CD8-positive, alpha-beta memory T cell (primary cell): ENCODE results near the gene NUDT16L1. TPM values are rescaled to one million over a fixed set of nuclear protein-coding genes. Genes with fewer than 3 reads are reported as not detected.

Experiments
- CTCF ChIA-PET: fragments of 350-600 bp; sonication (Branson Sonifier 250); formaldehyde crosslinking; loops from one replicate; lab custom pipeline; 2021; ENCODE audit warnings: antibody characterized with exemption; lab: Charles Lee
- POLR2A ChIA-PET: fragments of 350-600 bp; sonication (Branson Sonifier 250); formaldehyde crosslinking; loops from one replicate; lab custom pipeline; 2021; ENCODE audit warnings: antibody characterized with exemption; lab: Charles Lee
- DNase-seq, 5 donors: peaks; one replicate each; pipeline versions ENCODE4 v3.0.0 to v3.0.0-alpha.2; 2020 to 2022; ENCODE audit warnings: mixed read lengths in 1 of 5
- H3K27ac ChIP-seq: one replicate; pipeline ENCODE4 v1.7.0; 2013; ENCODE audit warnings: low read depth, mild to moderate bottlenecking, low read length, moderate library complexity
- H3K27me3 ChIP-seq: 2 replicates; pipeline ENCODE4 v1.7.0; 2013; ENCODE audit warnings: low read length, mild to moderate bottlenecking; ENCODE audit not compliant: insufficient read depth, poor library complexity, severe bottlenecking
- H3K36me3 ChIP-seq: 2 replicates; pipeline ENCODE4 v1.7.0; 2013; ENCODE audit warnings: mild to moderate bottlenecking, low read length, moderate library complexity; ENCODE audit not compliant: insufficient read depth
- H3K4me1 ChIP-seq: 2 replicates; pipeline ENCODE4 v1.7.0; 2013; ENCODE audit warnings: mild to moderate bottlenecking, low read length, moderate library complexity; ENCODE audit not compliant: insufficient read depth
- H3K4me3 ChIP-seq: 2 replicates; pipeline ENCODE4 v1.7.0; 2013; ENCODE audit warnings: mild to moderate bottlenecking, low read length
- H3K9me3 ChIP-seq: 2 replicates; pipeline ENCODE4 v1.7.0; 2013; ENCODE audit warnings: mild to moderate bottlenecking, low read length
- H3K27ac Mint-ChIP-seq, 8 donors: one replicate each; pipeline ENCODE4 v1.8.0; 2020 to 2021; ENCODE audit warnings: mixed read lengths in 8 of 8, mild to moderate bottlenecking in 6 of 8, inconsistent platforms in 3 of 8, moderate library complexity in 3 of 8
- H3K27me3 Mint-ChIP-seq, 2 donors: one replicate each; pipeline ENCODE4 v1.8.0; 2020 to 2021; ENCODE audit warnings: mixed read lengths in 2 of 2, mild to moderate bottlenecking in 1 of 2, moderate library complexity in 1 of 2
- H3K36me3 Mint-ChIP-seq, 3 donors: one replicate each; pipeline ENCODE4 v1.8.0; 2020 to 2021; ENCODE audit warnings: mixed read lengths in 3 of 3, inconsistent platforms in 1 of 3, mild to moderate bottlenecking in 1 of 3
- H3K4me1 Mint-ChIP-seq, 3 donors: one replicate each; pipeline ENCODE4 v1.8.0; 2020 to 2021; ENCODE audit warnings: mixed read lengths in 3 of 3, inconsistent platforms in 1 of 3, mild to moderate bottlenecking in 1 of 3
- H3K4me3 Mint-ChIP-seq, 7 donors: one replicate each; pipeline ENCODE4 v1.8.0; 2020 to 2021; ENCODE audit warnings: mixed read lengths in 7 of 7, mild to moderate bottlenecking in 6 of 7, moderate library complexity in 4 of 7, inconsistent platforms in 2 of 7
- H3K9me3 Mint-ChIP-seq, 5 donors: one replicate each; pipeline ENCODE4 v1.8.0; 2020 to 2022; ENCODE audit warnings: mixed read lengths in 5 of 5, mild to moderate bottlenecking in 3 of 5, moderate library complexity in 2 of 5, inconsistent platforms in 1 of 5
- polyA plus RNA-seq: library from polyadenylated mRNA; unstranded; fragments of 300-500 nt; fragmentation: Illumina TruSeq; gene quantifications from one replicate; pipeline ENCODE4 v1.2.3, GENCODE V29; 2021
- total RNA-seq, 2 experiments: library from RNA; stranded (reverse); gene quantifications; one replicate each; pipeline ENCODE4 v1.2.3, GENCODE V29; 2021

NUDT16L1 gene
- total and polyA plus RNA-seq, 3 experiments from 2014 or later = 40.6 to 89.2 (median 47.7) TPM

DNA sequence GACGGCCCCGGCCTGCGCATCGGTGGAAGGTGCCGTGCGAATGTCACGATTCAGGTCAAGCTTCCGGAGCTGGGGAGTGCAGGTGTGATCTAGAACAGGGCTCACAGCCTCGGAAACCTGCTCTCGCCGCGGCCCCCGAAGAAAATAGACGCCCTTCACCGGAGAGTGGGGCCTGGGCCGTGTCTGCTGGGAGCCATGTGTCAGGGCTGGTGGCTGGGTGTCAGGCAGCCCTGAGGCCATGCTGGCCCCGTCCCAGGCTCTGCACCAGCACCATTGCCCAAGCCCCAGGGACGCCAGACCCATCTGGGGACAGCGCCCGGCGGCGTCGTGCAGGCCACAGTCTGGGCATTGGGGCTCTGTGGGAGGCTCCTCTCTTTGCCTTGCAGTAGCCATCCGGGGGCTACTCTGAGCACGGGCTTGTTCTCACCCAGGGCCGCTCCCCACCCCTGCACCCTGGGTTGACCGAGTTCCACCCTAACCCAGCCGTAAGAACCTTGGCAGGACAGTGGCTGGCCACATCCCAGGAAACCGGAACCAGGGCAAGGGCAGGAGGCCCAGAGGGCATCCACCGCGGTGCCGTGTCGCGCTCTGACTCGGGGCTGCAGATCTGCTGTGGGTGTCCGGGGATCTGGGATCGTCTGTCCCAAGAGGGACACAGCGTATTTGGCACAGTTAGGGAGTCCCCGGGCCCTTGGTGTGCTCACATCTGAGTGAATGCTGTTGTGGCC lies 5.3 kb upstream of the NUDT16L1 start:
- peaks cover 5 to 11% (median 5%) of the 10 kb centered on the region in 3 donors for H3K4me1 Mint-ChIP-seq
- H3K4me3 Mint-ChIP-seq = peak overlapping the region in 1 of 7 donors; percentile 50
- H3K9me3 Mint-ChIP-seq = no peaks in the 10 kb centered on the region
- DNase-seq = peak in 1 of 5 donors; percentile 43
- CTCF ChIA-PET = no interaction called here
- Histone ChIP-seq H3K9me3 (no peaks in the 10 kb centered on the region), H3K27me3 (no peaks in the 10 kb centered on the region), H3K36me3 (peaks cover 6% of the 10 kb centered on the region), H3K27ac (no peak overlapping the region), H3K4me3 (no peak overlapping the region), H3K4me1 (peaks cover 12% of the 10 kb centered on the region)
- H3K36me3 Mint-ChIP-seq = peaks cover 0 to 47% (median 0%) of the 10 kb centered on the region in 3 donors
- POLR2A ChIA-PET = no interaction called here
- no peaks in the 10 kb centered on the region for H3K27me3 Mint-ChIP-seq
- no peak overlapping the region for H3K27ac Mint-ChIP-seq

DNA sequence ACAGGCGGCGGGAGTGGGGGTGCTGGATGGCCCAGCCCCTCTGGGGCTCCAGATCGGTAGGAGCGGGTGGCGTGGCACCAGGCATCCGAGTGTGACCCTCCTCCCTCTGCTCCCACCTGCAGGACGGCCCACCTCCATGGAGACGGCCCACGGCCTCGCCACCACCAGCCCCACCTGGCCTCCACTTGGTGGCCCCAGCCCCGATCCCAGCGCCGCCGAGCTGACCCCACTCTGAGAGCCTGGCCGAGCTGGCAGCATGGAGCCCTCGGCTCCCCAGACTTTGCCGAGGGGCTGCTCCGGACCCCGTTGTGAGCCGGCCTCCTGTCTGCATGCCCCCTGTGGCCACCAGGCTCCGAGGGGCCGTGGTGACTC lies 4.7 kb upstream of the NUDT16L1 start:
- Mint-ChIP-seq H3K4me1 (peaks cover 5 to 16% (median 7%) of the 10 kb centered on the region in 3 donors), H3K4me3 (no peak overlapping the region)
- CTCF ChIA-PET = no interaction called here

DNA sequence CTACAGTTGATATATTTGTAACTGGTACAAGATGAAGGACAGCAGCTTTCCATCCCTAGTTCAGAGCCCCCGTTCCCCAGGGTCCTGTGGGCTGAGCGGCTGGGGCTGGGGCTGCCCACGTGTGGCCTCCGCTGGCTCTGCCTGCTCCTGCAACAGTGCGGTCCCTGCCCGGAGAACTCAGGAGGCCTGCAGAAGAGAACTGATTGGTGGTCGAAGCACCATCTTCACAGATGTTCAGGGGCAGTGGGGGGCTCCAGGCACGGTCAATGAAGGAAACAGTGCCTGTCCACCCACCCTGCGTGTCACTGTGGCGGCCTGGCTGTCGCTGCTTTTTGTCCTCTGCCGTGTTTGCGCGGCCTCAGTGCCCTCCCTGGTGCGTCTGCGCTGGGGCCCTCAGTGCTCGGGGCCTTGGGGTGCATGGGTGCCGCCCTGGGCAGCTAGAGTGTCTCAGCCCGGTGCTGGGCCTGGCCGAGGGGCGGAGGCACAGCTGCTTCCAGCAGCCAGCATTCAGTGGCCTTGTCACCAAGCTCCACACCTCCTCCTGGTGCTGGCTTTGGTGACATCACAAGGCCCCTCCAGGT lies 4.2 kb upstream of the NUDT16L1 start:
- POLR2A ChIA-PET = no interaction called here
- H3K4me1 Mint-ChIP-seq = peaks cover 5 to 16% (median 7%) of the 10 kb centered on the region in 3 donors
- peaks cover 0 to 48% (median 0%) of the 10 kb centered on the region in 3 donors for H3K36me3 Mint-ChIP-seq
- Histone ChIP-seq H3K36me3 (no peaks in the 10 kb centered on the region), H3K27ac (no peak overlapping the region), H3K4me3 (no peak overlapping the region), H3K27me3 (no peaks in the 10 kb centered on the region), H3K4me1 (peaks cover 12% of the 10 kb centered on the region), H3K9me3 (no peaks in the 10 kb centered on the region)
- H3K27ac Mint-ChIP-seq = peak overlapping the region in 1 of 8 donors; percentile 83
- no peaks in the 10 kb centered on the region for H3K27me3 Mint-ChIP-seq
- no peak overlapping the region for H3K4me3 Mint-ChIP-seq
- H3K9me3 Mint-ChIP-seq = no peaks in the 10 kb centered on the region
- DNase-seq = peak in 1 of 5 donors; percentile 45
- CTCF ChIA-PET = interaction anchor here (0.7 kb wide), 1 partner anchor 23 kb away, joined by 3 read pairs; no protein-coding TSS in a partner anchor

More for the DNA sequence above, 4.7 kb upstream of the NUDT16L1 start:
- Mint-ChIP-seq H3K27me3 (no peaks in the 10 kb centered on the region), H3K36me3 (peaks cover 0 to 48% (median 0%) of the 10 kb centered on the region in 3 donors), H3K27ac (no peak overlapping the region), H3K9me3 (no peaks in the 10 kb centered on the region)
- POLR2A ChIA-PET = no interaction called here
- Histone ChIP-seq H3K9me3 (no peaks in the 10 kb centered on the region), H3K36me3 (peaks cover under 1% of the 10 kb centered on the region), H3K4me1 (peaks cover 12% of the 10 kb centered on the region), H3K4me3 (no peak overlapping the region), H3K27me3 (no peaks in the 10 kb centered on the region), H3K27ac (no peak overlapping the region)
- peak in 1 of 5 donors; percentile 26 for DNase-seq

DNA sequence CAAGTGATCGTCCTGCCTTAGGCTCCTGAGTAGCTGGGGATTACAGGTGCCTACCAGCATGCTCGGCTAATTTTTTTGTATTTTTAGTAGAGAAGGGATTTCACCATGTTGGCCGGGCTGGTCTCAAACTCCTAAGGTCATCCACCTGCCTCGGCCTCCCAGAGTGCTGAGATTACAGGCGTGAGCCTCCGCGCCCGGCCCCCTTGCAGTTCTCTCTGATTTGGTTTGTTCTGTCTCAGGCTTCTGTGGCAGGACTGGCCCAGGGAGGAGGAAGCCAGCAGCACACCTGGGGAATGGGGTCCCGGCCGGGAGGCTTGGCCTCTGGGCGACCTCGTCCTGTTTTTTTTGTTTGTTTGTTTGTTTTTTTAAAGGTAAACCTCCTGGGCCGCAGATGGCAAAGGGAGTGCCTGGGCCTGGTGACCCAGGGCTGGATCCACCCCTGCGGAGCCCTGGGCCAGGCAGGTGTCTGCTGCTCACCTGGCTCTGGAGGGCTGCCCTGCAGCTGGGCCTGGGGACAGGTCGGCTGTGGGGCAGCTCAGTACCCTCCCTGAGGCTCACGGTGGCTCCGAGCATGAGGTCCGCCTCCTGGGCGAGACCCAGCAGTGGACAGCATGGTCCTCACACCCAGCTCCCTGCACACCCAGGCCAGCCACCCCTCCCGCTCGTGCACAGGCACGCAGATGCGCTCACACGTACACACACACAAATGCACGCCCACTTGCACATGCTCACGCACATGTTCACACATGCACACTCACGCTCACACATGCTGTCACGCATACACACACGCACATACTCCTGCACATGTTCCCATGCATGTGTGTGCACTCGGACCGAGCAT lies 3.3 kb upstream of the NUDT16L1 start:
- Histone ChIP-seq H3K27me3 (no peaks in the 10 kb centered on the region), H3K9me3 (no peaks in the 10 kb centered on the region), H3K27ac (no peak overlapping the region), H3K4me1 (peaks cover 21% of the 10 kb centered on the region), H3K36me3 (peaks cover 4% of the 10 kb centered on the region), H3K4me3 (no peak overlapping the region)
- H3K27ac Mint-ChIP-seq = peak overlapping the region in 2 of 8 donors; percentile 57 to 82
- CTCF ChIA-PET = no interaction called here
- H3K4me1 Mint-ChIP-seq = peaks cover 5 to 22% (median 8%) of the 10 kb centered on the region in 3 donors
- H3K27me3 Mint-ChIP-seq = peaks cover 0 to under 1% of the 10 kb centered on the region in 2 donors
- no peaks in the 10 kb centered on the region for H3K9me3 Mint-ChIP-seq
- DNase-seq = peak in 1 of 5 donors; percentile 45
- H3K4me3 Mint-ChIP-seq = peak overlapping the region in 1 of 7 donors; percentile 18
- peaks cover 0 to 40% (median 0%) of the 10 kb centered on the region in 3 donors for H3K36me3 Mint-ChIP-seq
- POLR2A ChIA-PET = no interaction called here

DNA sequence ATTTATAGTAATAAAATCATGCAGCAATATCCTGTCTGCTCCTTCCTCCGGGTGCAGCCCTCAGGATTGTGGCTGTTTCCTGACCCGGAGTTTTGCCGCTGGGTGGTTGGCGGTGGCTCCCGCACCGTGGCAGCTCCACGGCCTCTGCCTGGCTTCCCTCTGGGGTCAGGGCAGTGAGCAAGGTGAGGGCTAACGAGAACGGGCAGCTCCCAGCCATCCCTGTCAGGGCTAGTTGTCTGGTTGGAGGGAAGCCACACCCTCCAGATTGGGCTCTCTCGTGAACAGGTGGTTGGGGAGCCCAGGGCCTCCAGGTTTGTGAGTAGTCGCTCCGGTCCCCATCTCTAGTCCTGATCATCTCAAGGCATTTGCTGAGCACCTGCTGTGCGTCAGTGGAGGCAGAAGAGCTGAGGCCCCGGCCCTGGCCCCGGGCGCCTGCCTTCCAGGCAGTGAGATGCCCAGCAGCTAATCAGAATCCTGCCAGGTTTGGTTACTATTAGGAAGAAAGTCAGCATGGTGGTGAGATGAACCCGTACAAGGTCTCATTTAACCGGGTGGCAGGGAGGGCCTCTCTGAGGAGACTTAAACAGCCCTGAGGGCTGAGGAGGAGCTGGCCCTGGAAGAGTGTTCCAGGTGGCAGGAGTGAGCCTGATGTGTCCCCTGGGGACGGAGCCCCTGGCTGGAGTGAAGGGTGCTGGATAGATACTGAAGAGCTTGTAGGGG lies 2.3 kb upstream of the NUDT16L1 start:
- H3K4me3 Mint-ChIP-seq = peak overlapping the region; percentile 39 to 57 (median 48)
- H3K9me3 Mint-ChIP-seq = no peaks in the 10 kb centered on the region
- Histone ChIP-seq H3K4me3 (no peak overlapping the region), H3K36me3 (peaks cover 11% of the 10 kb centered on the region), H3K27ac (no peak overlapping the region), H3K27me3 (no peaks in the 10 kb centered on the region), H3K9me3 (no peaks in the 10 kb centered on the region), H3K4me1 (peaks cover 28% of the 10 kb centered on the region)
- DNase-seq = peak in 1 of 5 donors; percentile 38
- peaks cover 0 to 4% of the 10 kb centered on the region in 2 donors for H3K27me3 Mint-ChIP-seq
- POLR2A ChIA-PET = no interaction called here
- CTCF ChIA-PET = no interaction called here
- H3K36me3 Mint-ChIP-seq = peaks cover 0 to 43% (median 0%) of the 10 kb centered on the region in 3 donors
- peaks cover 5 to 28% (median 13%) of the 10 kb centered on the region in 3 donors for H3K4me1 Mint-ChIP-seq
- H3K27ac Mint-ChIP-seq = peak overlapping the region in 6 of 8 donors; percentile 23 to 94 (median 61)

DNA sequence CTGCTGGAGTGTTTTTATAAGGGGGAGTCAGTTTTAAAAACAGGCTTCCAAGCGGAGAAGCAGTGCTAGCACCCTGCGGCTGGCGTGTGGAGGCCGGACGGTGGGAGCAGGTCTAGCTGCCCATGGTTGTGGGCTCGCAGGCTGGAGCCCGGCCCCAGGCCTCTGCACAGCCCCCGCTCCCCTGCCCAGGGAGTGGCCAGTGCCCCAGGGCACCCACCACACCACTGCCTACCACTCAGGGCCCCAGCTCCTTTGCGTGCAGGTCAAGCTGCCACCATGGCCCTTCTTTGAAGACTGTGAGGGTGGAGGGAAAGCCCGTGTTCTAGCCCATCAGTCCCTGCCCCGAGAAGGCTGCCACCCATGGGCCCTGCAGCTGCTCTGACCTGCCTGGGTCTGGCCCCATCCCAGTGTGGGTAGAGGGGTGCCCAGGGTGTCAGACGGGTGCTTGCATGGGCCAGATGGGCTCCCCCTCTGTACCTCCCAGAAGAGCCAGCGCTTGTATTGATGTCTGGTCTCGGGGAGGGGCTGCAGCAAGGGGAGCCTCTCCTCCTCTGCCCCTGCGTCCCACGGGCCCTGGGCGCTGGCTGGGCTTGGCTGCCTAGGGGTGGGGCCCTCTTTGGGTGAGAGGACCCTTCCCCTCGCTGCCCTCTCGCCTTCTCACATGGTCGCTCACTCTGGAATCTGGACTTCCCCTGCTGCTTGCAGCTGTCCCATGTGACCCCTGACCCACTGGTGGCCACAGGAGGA lies 1.5 kb upstream of the NUDT16L1 start:
- H3K4me1 ChIP-seq = peaks cover 28% of the 10 kb centered on the region
- ChIA-PET POLR2A (interaction anchor here (0.6 to 0.7 kb wide), 2 partner anchors 43 to 137 kb away, joined by 3 read pairs; partner anchors contain the start of genes ANKS3 and DNAAF8), CTCF (interaction anchor here (1.2 kb wide), 1 partner anchor 68 kb away, joined by 3 read pairs; no protein-coding TSS in a partner anchor)
- peaks cover 0 to 44% (median 0%) of the 10 kb centered on the region in 3 donors for H3K36me3 Mint-ChIP-seq
- H3K27me3 ChIP-seq = no peaks in the 10 kb centered on the region
- H3K4me3 Mint-ChIP-seq = peak overlapping the region in 5 of 7 donors; percentile 42 to 89 (median 53)
- H3K9me3 ChIP-seq = no peaks in the 10 kb centered on the region
- H3K27ac Mint-ChIP-seq = peak overlapping the region in 6 of 8 donors; percentile 23 to 94 (median 52)
- no peak overlapping the region for H3K4me3 ChIP-seq
- H3K36me3 ChIP-seq = peaks cover 14% of the 10 kb centered on the region
- peaks cover 5 to 28% (median 13%) of the 10 kb centered on the region in 3 donors for H3K4me1 Mint-ChIP-seq
- H3K27ac ChIP-seq = no peak overlapping the region
- H3K9me3 Mint-ChIP-seq = no peaks in the 10 kb centered on the region
- peaks cover 0 to 4% of the 10 kb centered on the region in 2 donors for H3K27me3 Mint-ChIP-seq
- peak in 1 of 5 donors; percentile 45 for DNase-seq
